H1 (cell line): ENCODE results near the gene SEMA3B. TPM values are rescaled to one million over a fixed set of nuclear protein-coding genes. Genes with fewer than 3 reads are reported as not detected.

Source experiments
- CTCF ChIA-PET: fragments of 300-600 bp; sonication (Branson Sonifier 250); formaldehyde crosslinking; loops from one replicate; lab custom pipeline; 2021; ENCODE audit not compliant: partially characterized antibody; lab: Charles Lee
- POLR2A ChIA-PET: fragments of 300-600 bp; sonication (Branson Sonifier 250); formaldehyde crosslinking; loops from one replicate; lab custom pipeline; 2021; ENCODE audit warnings: inconsistent platforms; ENCODE audit not compliant: partially characterized antibody; lab: Charles Lee
- DNase-seq, 2 experiments: peaks; one replicate each; pipeline versions ENCODE4 v3.0.0 to v3.0.0-alpha.2; 2010 to 2022; ENCODE audit warnings: low spot score in 2 of 2, low read depth in 1 of 2, mixed read lengths in 1 of 2
- FAIRE-seq: peaks from 2 replicates; lab custom pipeline; 2011; peaks lifted over from hg19 to GRCh38; lab: Jason Lieb, UNC
- H2AFZ ChIP-seq: 2 replicates; pipeline ENCODE4 v1.8.1; 2012; ENCODE audit warnings: low read length, inconsistent platforms
- H2AK5ac ChIP-seq: 2 replicates; pipeline ENCODE4 v1.6.1; 2013; ENCODE audit warnings: low read depth, low read length
- H2BK120ac ChIP-seq: replicated peaks from 2 replicates; pipeline ENCODE3; 2013; ENCODE audit warnings: low read depth, low read length, inconsistent platforms
- H2BK12ac ChIP-seq: 2 replicates; pipeline ENCODE4 v1.6.1; 2013; ENCODE audit warnings: low read depth, low read length
- H2BK15ac ChIP-seq: 2 replicates; pipeline ENCODE4 v1.6.1; 2013; ENCODE audit warnings: low read length
- H2BK20ac ChIP-seq: 2 replicates; pipeline ENCODE4 v1.6.1; 2013; ENCODE audit warnings: low read length
- H2BK5ac ChIP-seq: 2 replicates; pipeline ENCODE4 v1.6.1; 2013; ENCODE audit warnings: low read depth, low read length
- H3K14ac ChIP-seq: 2 replicates; pipeline ENCODE4 v1.6.1; 2013; ENCODE audit warnings: inconsistent platforms; ENCODE audit not compliant: insufficient read length
- H3K18ac ChIP-seq: 2 replicates; pipeline ENCODE4 v1.6.1; 2013; ENCODE audit warnings: low read length; ENCODE audit errors: extremely low read depth
- H3K23ac ChIP-seq: 2 replicates; pipeline ENCODE4 v1.6.1; 2013; ENCODE audit warnings: inconsistent platforms; ENCODE audit not compliant: insufficient read length
- H3K23me2 ChIP-seq: 2 replicates; pipeline ENCODE4 v1.6.1; 2013; ENCODE audit warnings: low read depth, low read length
- H3K27ac ChIP-seq: 2 replicates; pipeline ENCODE4 v1.6.1; 2011; ENCODE audit warnings: low read depth, low read length, inconsistent platforms
- H3K27me3 ChIP-seq, 4 experiments: replicated peaks in 1 of 4; 1 replicate in 1 of 4; 2 replicates in 3 of 4; pipeline versions ENCODE4 v1.6.1 to v1.8.1; 2011 to 2013; ENCODE audit warnings: low read length in 3 of 4, mild to moderate bottlenecking in 3 of 4, inconsistent platforms in 2 of 4, mixed read lengths in 2 of 4, moderate library complexity in 1 of 4; ENCODE audit not compliant: control insufficient read depth in 3 of 4, insufficient read depth in 3 of 4; ENCODE audit errors: extremely low read depth in 1 of 4
- H3K36me3 ChIP-seq, 4 experiments: 2 replicates each; pipeline versions ENCODE4 v1.6.1 to v1.8.1; 2011 to 2013; ENCODE audit warnings: mild to moderate bottlenecking in 4 of 4, low read length in 3 of 4, moderate library complexity in 2 of 4, control low read depth in 1 of 4, inconsistent platforms in 1 of 4; ENCODE audit not compliant: insufficient read depth in 4 of 4, control insufficient read depth in 2 of 4
- H3K4ac ChIP-seq: replicated peaks from 2 replicates; pipeline ENCODE3; 2013; ENCODE audit warnings: low read length, low read depth, mixed read lengths, inconsistent platforms; ENCODE audit not compliant: insufficient read length
- H3K4me1 ChIP-seq, 4 experiments: replicated peaks in 1 of 4; 1 replicate in 1 of 4; 2 replicates in 3 of 4; pipeline versions ENCODE4 v1.6.1 to v1.8.1; 2011 to 2013; ENCODE audit warnings: low read length in 3 of 4, inconsistent platforms in 2 of 4, mixed read lengths in 1 of 4; ENCODE audit not compliant: insufficient read depth in 4 of 4, control insufficient read depth in 3 of 4
- H3K4me2 ChIP-seq, 2 experiments: 2 replicates each; pipeline versions ENCODE4 v1.6.1 to v1.8.1; 2011 to 2013; ENCODE audit warnings: low read depth in 2 of 2, low read length in 2 of 2, control low read depth in 1 of 2, inconsistent platforms in 1 of 2, mild to moderate bottlenecking in 1 of 2; ENCODE audit not compliant: insufficient read depth in 1 of 2
- H3K4me3 ChIP-seq, 4 experiments: fragments of 200-600, 300-600 bp in 1 of 4; sonication (generic), shearing (Covaris generic), sonication (Bioruptor Twin) in 1 of 4; 2 replicates each; pipeline versions ENCODE4 v1.5.1 to v1.8.1; 2011 to 2016; ENCODE audit warnings: low read length in 4 of 4, low read depth in 3 of 4, control low read depth in 2 of 4, inconsistent platforms in 2 of 4, mild to moderate bottlenecking in 2 of 4, mixed read lengths in 1 of 4, moderate library complexity in 1 of 4; ENCODE audit not compliant: insufficient read depth in 2 of 4; ENCODE audit errors: extremely low read depth in 1 of 4
- H3K56ac ChIP-seq: replicated peaks from 2 replicates; pipeline ENCODE3; 2013; ENCODE audit warnings: low read depth, mild to moderate bottlenecking, mixed read lengths, low read length, inconsistent platforms; ENCODE audit not compliant: insufficient read length
- H3K79me1 ChIP-seq: 2 replicates; pipeline ENCODE4 v1.6.1; 2013; ENCODE audit warnings: low read depth, low read length, control low read depth
- H3K79me2 ChIP-seq, 2 experiments: 2 replicates each; pipeline versions ENCODE4 v1.6.1 to v1.8.1; 2012 to 2013; ENCODE audit warnings: low read length in 2 of 2, mild to moderate bottlenecking in 2 of 2, inconsistent platforms in 1 of 2; ENCODE audit not compliant: insufficient read depth in 2 of 2, control insufficient read depth in 1 of 2
- H3K9ac ChIP-seq, 4 experiments: replicated peaks in 1 of 4; 1 replicate in 1 of 4; 2 replicates in 3 of 4; pipeline versions ENCODE4 v1.6.1 to v1.8.1; 2011 to 2013; ENCODE audit warnings: low read depth in 3 of 4, low read length in 3 of 4, control low read depth in 2 of 4, mild to moderate bottlenecking in 2 of 4, moderate library complexity in 2 of 4, inconsistent platforms in 1 of 4; ENCODE audit errors: extremely low read depth in 1 of 4
- H3K9me3 ChIP-seq, 2 experiments: 2 replicates each; pipeline versions ENCODE4 v1.6.1 to v1.8.1; 2012 to 2013; ENCODE audit warnings: mild to moderate bottlenecking in 2 of 2, moderate library complexity in 2 of 2, control low read depth in 1 of 2, inconsistent platforms in 1 of 2, low read depth in 1 of 2, low read length in 1 of 2, mixed read lengths in 1 of 2; ENCODE audit not compliant: insufficient read depth in 2 of 2
- H4K20me1 ChIP-seq, 2 experiments: replicated peaks in 1 of 2; 2 replicates each; pipeline versions ENCODE3 to v1.8.1; 2011 to 2013; ENCODE audit warnings: inconsistent platforms in 2 of 2, low read length in 2 of 2, mild to moderate bottlenecking in 1 of 2; ENCODE audit not compliant: insufficient read depth in 2 of 2, control insufficient read depth in 1 of 2
- H4K5ac ChIP-seq: 2 replicates; pipeline ENCODE4 v1.6.1; 2013; ENCODE audit warnings: low read length, low read depth, mixed read lengths, inconsistent platforms; ENCODE audit not compliant: insufficient read length
- H4K8ac ChIP-seq: 2 replicates; pipeline ENCODE4 v1.8.0; 2013; ENCODE audit warnings: mild to moderate bottlenecking, moderate library complexity, low read length, inconsistent platforms; ENCODE audit not compliant: insufficient read depth; ENCODE audit errors: extremely low read depth
- H4K91ac ChIP-seq: replicated peaks from 2 replicates; pipeline ENCODE3; 2013; ENCODE audit warnings: low read length, mixed read lengths, inconsistent platforms; ENCODE audit not compliant: insufficient read length
- CHD2 ChIP-seq: IDR thresholded peaks from 2 replicates; pipeline ENCODE4 v1.6.1; 2012; ENCODE audit warnings: low read length, improper control_type of control experiment
- WGBS, 2 experiments: shearing (Covaris generic) in 1 of 2; methylation state at CpG; one replicate each; pipeline versions ENCODE4 v1.1.6 to v1.1.7; 2013 to 2015; ENCODE audit warnings: low lambda C conversion rate in 2 of 2, mixed read lengths in 2 of 2, inconsistent platforms in 1 of 2, low coverage in 1 of 2, missing lambda C conversion rate in 1 of 2; ENCODE audit not compliant: insufficient replicate concordance in 2 of 2, insufficient coverage in 1 of 2, insufficient read length in 1 of 2; ENCODE audit errors: extremely low coverage in 1 of 2, missing lambda C conversion rate in 1 of 2; 5-methylcytosine and 5-hydroxymethylcytosine counted together
- polyA plus RNA-seq, 7 experiments: library from polyadenylated mRNA; depleted of rRNA in 3 of 7; stranded (reverse) in 5 of 7; unstranded in 2 of 7; fragments of >200 nt in 5 of 7; fragments of 200-250 nt in 2 of 7; gene quantifications; 1 replicate in 5 of 7; 2 replicates in 1 of 7; 4 replicates in 1 of 7; pipeline versions ENCODE4 v1.2.1 to v1.2.3, GENCODE V29; 2011 to 2013; ENCODE audit warnings: missing spikeins in 2 of 7, mixed read lengths in 2 of 7
- total RNA-seq: library from RNA; stranded (reverse); fragmentation: NEBNext Ultra II Directional; extraction: Animal tissue kit (Norgen Biotek cat#: 25700); gene quantifications from 2 replicates; pipeline ENCODE4 v1.2.1, GENCODE V29; 2021

The SEMA3B gene
- total and polyA plus RNA-seq, 2 of the 8 experiments (the other 6 are each of a cell fraction or from before 2014, with no cell fraction given): 3.0 to 4.7 TPM

DNA sequence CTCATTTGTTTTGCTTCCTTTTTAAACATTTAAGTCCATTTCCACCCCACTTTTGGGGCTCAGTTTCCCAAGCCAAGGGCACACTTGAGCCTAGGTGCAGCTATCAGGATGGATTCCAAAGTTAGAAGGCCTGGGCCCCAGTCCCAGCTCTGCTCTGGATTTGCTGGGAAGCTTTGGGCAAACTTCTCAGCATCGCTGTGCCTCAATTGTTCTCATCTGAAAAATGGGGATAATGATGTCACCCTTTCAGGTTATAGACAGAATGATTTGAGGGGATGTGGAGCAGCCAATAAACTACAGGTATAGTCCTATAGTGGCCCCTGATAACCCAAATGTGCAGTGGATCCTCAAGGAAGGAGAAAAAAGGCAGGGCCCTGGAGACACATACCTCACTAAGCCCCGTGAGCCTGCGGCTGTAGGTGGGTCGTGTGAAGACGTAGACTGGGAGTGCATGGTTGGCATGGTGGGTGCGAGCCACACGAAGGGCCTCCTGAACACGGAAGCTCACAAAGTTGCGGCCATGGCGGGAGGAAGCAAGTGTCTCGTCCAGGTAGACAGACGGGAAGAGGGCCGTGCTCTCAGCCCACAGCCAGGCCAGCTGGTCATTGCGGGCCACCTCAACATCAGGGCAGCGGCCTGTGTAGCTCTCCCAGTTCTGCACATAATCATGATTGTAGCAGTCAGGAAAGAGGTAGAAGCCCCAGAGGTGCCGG is 50.4 kb downstream of the SEMA3B start:
- H4K5ac ChIP-seq: no peak overlapping the region

More for the DNA sequence above, 50.4 kb downstream of the SEMA3B start:
- peaks cover 0 to 25% of the 10 kb centered on the region in 2 experiments; a peak in 3 of 4 replicates for H3K79me2 ChIP-seq
- H2BK5ac ChIP-seq: no peak overlapping the region
- H3K23me2 ChIP-seq: peaks cover 17% of the 10 kb centered on the region
- peaks cover 20% of the 10 kb centered on the region for H3K79me1 ChIP-seq
- H3K27me3 ChIP-seq: no peaks in the 10 kb centered on the region
- H2AK5ac ChIP-seq: no peak overlapping the region
- no peak overlapping the region for H4K91ac ChIP-seq
- 0 out of 2 replicates have a peak overlapping the region, but pooled peaks have one; percentile 55 for H2BK15ac ChIP-seq
- H2AFZ ChIP-seq: no peak overlapping the region
- ChIA-PET CTCF (interaction anchor here (0.6 to 3.9 kb wide), 9 partner anchors 9 to 198 kb away, joined by 3 to 17 read pairs (median 4); partner anchors contain the start of genes HYAL1 and TUSC2), POLR2A (interaction anchor here (0.8 to 12.6 kb wide), 7 partner anchors 10 to 68 kb away, joined by 3 to 149 read pairs (median 5); partner anchors contain the start of genes HYAL1, HYAL3, NAA80 and TUSC2)
- H3K14ac ChIP-seq: no peak overlapping the region
- no peak for FAIRE-seq
- 96% methylated on average over 16 of the region's 16 CpGs; no CpG with 5 or more reads in 1 of the 2 experiments for WGBS, 2 experiments
- no peak overlapping the region for H2BK12ac ChIP-seq
- no peak overlapping the region for H3K23ac ChIP-seq
- no peak overlapping the region for H3K4ac ChIP-seq
- no peak overlapping the region for H2BK20ac ChIP-seq
- no peak overlapping the region for H3K4me3 ChIP-seq
- H3K4me2 ChIP-seq: peak overlapping the region in 1 of 2 experiments; percentile 97; a peak in 2 of 4 replicates
- H3K9me3 ChIP-seq: no peaks in the 10 kb centered on the region
- no peak overlapping the region for H3K18ac ChIP-seq
- 0 out of 2 replicates have a peak overlapping the region, but pooled peaks have one; percentile 32 for H3K27ac ChIP-seq
- H2BK120ac ChIP-seq: no peak overlapping the region
- TF ChIP-seq CHD2: no peak
- H4K20me1 ChIP-seq: peaks cover 19 to 35% of the 10 kb centered on the region in 2 experiments
- peaks cover 16 to 34% (median 28%) of the 10 kb centered on the region in 4 experiments for H3K36me3 ChIP-seq
- H3K4me1 ChIP-seq: peaks cover 0 to 33% (median 19%) of the 10 kb centered on the region in 4 experiments; a peak in 6 of 7 replicates
- no peak for DNase-seq
- no peak overlapping the region for H3K56ac ChIP-seq
- no peak overlapping the region for H3K9ac ChIP-seq
- no peak overlapping the region; the same call in 1 of the 2 replicates for H4K8ac ChIP-seq
